ENCODE results near the gene TREH.
"Not testable (repeated sequence)": the region's sequence is repeated elsewhere in the genome, so short reads cannot be mapped to it uniquely, and the experiment has no call there.

The TREH gene

GRCh38 chr11:118696673-118697226, 17.3 kb upstream of the TREH start:
- DNase-seq = no peak

GRCh38 chr11:118694771-118695170, 15.3 kb upstream of the TREH start:
- no peak for DNase-seq

- no peak for DNase-seq
Observed at GRCh38 chr11:118694185-118694584, 14.7 kb upstream of the TREH start.

- peak; percentile 46 for DNase-seq
Observed at GRCh38 chr11:118691926-118692830, 12.7 kb upstream of the TREH start.

GRCh38 chr11:118690553-118691304, 11.3 kb upstream of the TREH start:
- DNase-seq = no peak

GRCh38 chr11:118689852-118690552, 10.6 kb upstream of the TREH start:
- peak; percentile 86 for DNase-seq

- no peak for DNase-seq
Observed at GRCh38 chr11:118689503-118689851, 10.0 kb upstream of the TREH start.

GRCh38 chr11:118688851-118689502, 9.5 kb upstream of the TREH start:
- DNase-seq = no peak

GRCh38 chr11:118688339-118688738, 8.9 kb upstream of the TREH start:
- not testable (repeated sequence) for DNase-seq

GRCh38 chr11:118687906-118688305, 8.5 kb upstream of the TREH start:
- no peak for DNase-seq

GRCh38 chr11:118684187-118684586, 4.7 kb upstream of the TREH start:
- DNase-seq = no peak

- DNase-seq = not testable (repeated sequence)
Observed at GRCh38 chr11:118682939-118683338, 3.5 kb upstream of the TREH start.

- no peak for DNase-seq
Observed at GRCh38 chr11:118682372-118682771, 2.9 kb upstream of the TREH start.

GRCh38 chr11:118678908-118679307, 542 bp downstream of the TREH start:
- DNase-seq = not testable (repeated sequence)

GRCh38 chr11:118677977-118678376, 1.5 kb downstream of the TREH start:
- DNase-seq = no peak

GRCh38 chr11:118674082-118674435, 5.4 kb downstream of the TREH start:
- no peak for DNase-seq

GRCh38 chr11:118673361-118674081, 5.9 kb downstream of the TREH start:
- DNase-seq = no peak

- DNase-seq = no peak
Observed at GRCh38 chr11:118672846-118673245, 6.6 kb downstream of the TREH start.

- no peak for DNase-seq
Observed at GRCh38 chr11:118671254-118671653, 8.2 kb downstream of the TREH start.

GRCh38 chr11:118670063-118670462, 9.4 kb downstream of the TREH start:
- no peak for DNase-seq

- no peak for DNase-seq
Observed at GRCh38 chr11:118666371-118666770, 13.1 kb downstream of the TREH start.

GRCh38 chr11:118663902-118664301, 15.5 kb downstream of the TREH start:
- DNase-seq = no peak

All from activated CD4-positive, CD25-positive, alpha-beta regulatory T cell treated with anti-CD3 and anti-CD28 coated beads, Interleukin-2, amount 50 U/mL, for 72 hours (primary cell).